OCI-M2 (cell line): ENCODE data around the gene PITPNM3.

Experiments
- DNase-seq: peaks from one replicate; lab custom pipeline; 2025; ENCODE audit not compliant: unreplicated experiment; lab: John Stamatoyannopoulos, UW

Gene PITPNM3

DNA sequence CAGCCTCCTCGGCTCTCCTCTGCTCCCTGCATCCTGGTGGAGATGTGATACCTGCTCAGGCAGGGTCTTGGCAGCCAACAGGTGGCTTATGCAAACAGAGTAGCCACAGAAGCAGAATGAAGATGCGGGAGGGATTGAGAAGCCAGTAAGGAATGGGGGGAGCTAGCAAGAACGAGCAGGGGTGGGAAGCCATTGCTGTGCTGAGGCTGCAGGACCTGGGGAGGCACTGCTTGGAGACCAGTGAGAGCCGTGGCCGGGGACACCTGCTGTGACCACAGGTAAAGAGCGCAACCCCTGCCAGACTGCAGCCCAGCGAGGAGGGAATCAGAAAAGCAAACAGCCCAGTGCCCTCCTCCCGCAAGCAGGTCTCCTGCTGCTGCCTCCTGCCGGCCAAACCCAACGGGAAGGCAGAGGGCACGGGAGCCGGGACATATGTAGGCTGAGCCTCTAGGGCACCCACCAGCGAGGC, 136.1 kb downstream of the PITPNM3 start:
- DNase-seq = no peak

DNA sequence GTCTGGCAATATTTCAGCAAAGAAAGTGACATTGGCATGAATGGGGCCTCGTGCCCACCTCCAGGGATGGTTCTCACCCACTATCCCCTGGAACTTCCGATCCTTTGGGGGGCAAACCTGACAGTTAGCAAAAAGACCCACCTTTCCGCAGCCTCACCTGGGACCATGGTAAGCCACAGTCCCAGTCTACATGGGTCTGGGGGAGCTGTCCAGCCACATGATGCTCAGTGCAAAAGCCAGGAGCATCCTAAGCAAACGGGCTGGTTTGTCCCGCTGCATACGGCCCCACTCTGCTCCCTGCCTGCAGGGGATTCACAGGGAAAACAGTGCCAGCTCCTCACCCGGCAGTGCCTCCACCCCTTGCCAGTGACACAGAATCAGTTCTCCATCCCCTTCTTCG, 140.7 kb downstream of the PITPNM3 start:
- DNase-seq = no peak

DNA sequence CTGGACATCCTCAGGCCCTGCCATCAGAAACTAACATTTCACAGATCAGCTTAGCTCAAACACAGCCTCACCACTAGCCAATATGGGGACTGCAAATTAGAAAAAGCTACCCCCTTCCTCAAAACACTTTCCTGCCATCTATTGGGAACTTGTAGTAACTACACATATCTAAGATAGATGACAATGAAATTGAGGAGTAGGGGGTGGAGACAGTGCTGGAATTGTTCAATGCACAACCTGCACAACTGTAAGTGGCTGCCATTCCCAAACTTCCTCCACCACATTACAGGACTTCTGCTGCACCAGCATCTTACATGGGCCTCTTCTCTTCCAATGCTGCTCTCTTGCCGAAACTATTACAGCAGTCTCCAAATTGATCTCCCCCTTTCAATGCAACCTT, 143.3 kb downstream of the PITPNM3 start:
- DNase-seq = no peak

DNA sequence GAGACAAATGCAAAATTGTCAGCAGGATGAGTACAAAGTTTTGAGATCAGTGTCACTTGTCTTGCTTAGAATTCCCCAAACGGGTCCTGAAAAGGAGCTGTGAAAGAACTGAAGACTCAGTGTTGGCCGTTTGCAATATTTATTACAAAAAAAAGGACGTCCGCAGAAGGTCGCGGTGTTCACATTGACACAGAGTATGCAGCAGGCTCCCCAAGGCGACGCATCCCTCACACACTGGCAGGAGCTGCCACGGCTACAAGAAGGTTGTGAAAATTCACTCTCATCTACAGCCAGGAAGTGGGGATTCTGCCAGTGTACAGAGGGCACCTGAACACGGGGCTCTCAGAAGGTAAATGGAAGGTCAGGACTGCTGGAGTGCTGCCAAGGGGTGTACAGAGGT, 147.6 kb downstream of the PITPNM3 start:
- no peak for DNase-seq

DNA sequence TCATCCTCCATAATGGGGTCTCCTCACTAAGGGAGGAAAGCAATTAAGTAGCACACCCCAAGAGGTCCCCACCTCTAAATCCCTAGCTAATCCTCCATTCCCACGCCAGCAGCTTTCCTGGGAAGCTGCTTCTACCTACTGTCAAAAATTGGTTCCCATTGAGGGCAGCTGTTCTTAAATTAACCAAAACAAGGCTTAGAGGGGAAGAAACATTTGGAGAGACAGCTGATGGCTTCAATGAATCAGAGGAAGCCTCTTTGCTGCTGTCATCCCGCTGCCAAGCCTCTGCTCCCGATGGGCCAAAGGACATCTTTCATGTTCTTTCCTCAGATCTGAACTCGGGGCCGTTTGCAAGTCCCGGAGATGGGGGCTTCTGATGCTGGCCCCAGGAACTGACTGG, 148.1 kb downstream of the PITPNM3 start:
- no peak for DNase-seq

DNA sequence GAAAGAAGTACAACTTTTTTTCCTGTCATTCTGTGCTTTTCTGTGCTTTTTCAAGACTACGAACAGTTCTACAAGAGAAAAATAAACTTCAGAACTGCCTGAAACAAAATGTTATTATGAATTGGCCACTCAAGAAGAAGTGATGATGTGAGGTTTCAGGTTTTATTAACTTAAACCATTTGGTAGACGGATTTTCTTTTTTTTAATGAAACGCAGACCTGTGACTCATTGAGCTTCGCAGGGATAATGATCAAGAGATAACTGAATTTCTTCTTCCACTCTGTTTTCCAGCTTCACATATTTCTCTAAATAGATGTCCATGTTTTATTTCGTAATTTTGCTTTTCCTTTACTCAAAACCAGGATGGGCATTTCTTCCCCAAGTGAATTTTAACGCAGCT, 154.1 kb downstream of the PITPNM3 start:
- DNase-seq = no peak
